Ishikawa (cell line): Measurements from ENCODE around the gene KLF9.

ENCODE experiments used
- CEBPB ChIP-seq: IDR thresholded peaks from 2 replicates; pipeline ENCODE4 v1.6.1; 2012
- CREB1 ChIP-seq: IDR thresholded peaks from 2 replicates; pipeline ENCODE4 v1.6.1; 2012; ENCODE audit warnings: low read depth
- EGR1 ChIP-seq: IDR thresholded peaks from 2 replicates; pipeline ENCODE4 v1.6.1; 2012
- EP300 ChIP-seq: IDR thresholded peaks from 2 replicates; pipeline ENCODE4 v1.6.1; 2012; ENCODE audit warnings: borderline replicate concordance
- FOXM1 ChIP-seq: IDR thresholded peaks from 2 replicates; pipeline ENCODE4 v1.6.1; 2012; ENCODE audit warnings: low read depth, borderline replicate concordance
- NFIC ChIP-seq: IDR thresholded peaks from 2 replicates; pipeline ENCODE4 v1.6.1; 2012
- RAD21 ChIP-seq: IDR thresholded peaks from 2 replicates; pipeline ENCODE4 v1.6.1; 2012; ENCODE audit warnings: low read depth
- TAF1 ChIP-seq: IDR thresholded peaks from 2 replicates; pipeline ENCODE4 v1.6.1; 2012; ENCODE audit warnings: low read depth, mild to moderate bottlenecking
- TCF12 ChIP-seq: IDR thresholded peaks from 2 replicates; pipeline ENCODE4 v1.6.1; 2012; ENCODE audit warnings: low read depth
- TEAD4 ChIP-seq: IDR thresholded peaks from 2 replicates; pipeline ENCODE4 v1.6.1; 2012
- YY1 ChIP-seq: IDR thresholded peaks from 2 replicates; pipeline ENCODE4 v1.6.1; 2012; ENCODE audit warnings: low read depth
- ZBTB7A ChIP-seq: IDR thresholded peaks from 2 replicates; pipeline ENCODE4 v1.6.1; 2012; ENCODE audit warnings: low read depth
- TF ChIP-seq, protein P1 (sequence below): IDR thresholded peaks from 2 replicates; pipeline ENCODE4 v1.6.1; 2012
- TF ChIP-seq, protein P2 (sequence below): IDR thresholded peaks from 2 replicates; pipeline ENCODE4 v1.6.1; 2012
- TF ChIP-seq, protein P3 (sequence below): IDR thresholded peaks from 2 replicates; pipeline ENCODE4 v1.6.1; 2012; ENCODE audit warnings: low read depth, mild to moderate bottlenecking

KLF9 gene

DNA sequence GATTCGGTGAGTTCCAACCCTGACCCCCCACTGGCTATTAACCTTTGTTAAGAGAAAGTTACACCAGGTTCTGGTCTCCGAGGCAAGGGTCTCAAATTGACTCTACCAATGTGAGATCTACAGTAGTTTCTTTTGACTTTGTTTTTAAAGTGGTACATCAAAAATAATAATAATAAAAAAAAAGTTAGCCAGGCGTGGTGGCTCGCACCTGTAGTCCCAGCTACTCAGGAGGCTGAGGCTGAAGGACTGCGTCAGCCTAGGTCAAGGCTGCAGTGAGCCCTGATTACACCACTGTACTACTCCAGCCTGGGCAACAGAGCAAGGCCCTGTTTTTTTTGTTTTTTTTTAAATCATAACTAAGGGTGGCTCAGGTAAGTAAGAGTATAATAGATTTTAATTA lies 1.0 kb upstream of the KLF9 start:
- TF ChIP-seq TEAD4: no peak
- no peak for TF ChIP-seq RAD21
- no peak for TF ChIP-seq CREB1
- TF ChIP-seq ZBTB7A: no peak
- no peak for TF ChIP-seq TCF12
- TF ChIP-seq TAF1: no peak
- TF ChIP-seq, protein P1, sequence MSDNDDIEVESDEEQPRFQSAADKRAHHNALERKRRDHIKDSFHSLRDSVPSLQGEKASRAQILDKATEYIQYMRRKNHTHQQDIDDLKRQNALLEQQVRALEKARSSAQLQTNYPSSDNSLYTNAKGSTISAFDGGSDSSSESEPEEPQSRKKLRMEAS: no peak
- TF ChIP-seq, protein P2, sequence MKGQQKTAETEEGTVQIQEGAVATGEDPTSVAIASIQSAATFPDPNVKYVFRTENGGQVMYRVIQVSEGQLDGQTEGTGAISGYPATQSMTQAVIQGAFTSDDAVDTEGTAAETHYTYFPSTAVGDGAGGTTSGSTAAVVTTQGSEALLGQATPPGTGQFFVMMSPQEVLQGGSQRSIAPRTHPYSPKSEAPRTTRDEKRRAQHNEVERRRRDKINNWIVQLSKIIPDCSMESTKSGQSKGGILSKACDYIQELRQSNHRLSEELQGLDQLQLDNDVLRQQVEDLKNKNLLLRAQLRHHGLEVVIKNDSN: no peak
- TF ChIP-seq FOXM1: no peak
- no peak for TF ChIP-seq EGR1

DNA sequence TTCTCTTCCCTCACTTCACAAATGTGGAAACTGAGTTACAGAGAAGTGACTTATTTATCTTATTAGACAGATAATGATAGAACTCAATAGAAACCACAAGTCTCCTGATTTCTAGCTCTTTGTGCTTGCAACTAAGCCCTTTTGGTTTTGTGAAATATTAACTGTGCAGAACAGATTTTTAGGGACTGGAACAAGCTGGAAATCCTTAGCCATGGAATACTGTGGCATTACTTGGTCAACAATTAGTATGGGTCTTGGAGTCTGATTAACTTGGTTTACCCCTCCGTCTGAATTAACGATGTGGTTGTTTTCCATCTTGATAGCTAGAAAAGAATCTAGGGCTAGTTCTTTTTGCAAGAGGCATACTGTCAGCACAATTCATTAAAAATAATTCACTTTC lies 584 bp upstream of the KLF9 start:
- TF ChIP-seq RAD21 (no peak), EP300 (no peak)
- TF ChIP-seq, protein P3, sequence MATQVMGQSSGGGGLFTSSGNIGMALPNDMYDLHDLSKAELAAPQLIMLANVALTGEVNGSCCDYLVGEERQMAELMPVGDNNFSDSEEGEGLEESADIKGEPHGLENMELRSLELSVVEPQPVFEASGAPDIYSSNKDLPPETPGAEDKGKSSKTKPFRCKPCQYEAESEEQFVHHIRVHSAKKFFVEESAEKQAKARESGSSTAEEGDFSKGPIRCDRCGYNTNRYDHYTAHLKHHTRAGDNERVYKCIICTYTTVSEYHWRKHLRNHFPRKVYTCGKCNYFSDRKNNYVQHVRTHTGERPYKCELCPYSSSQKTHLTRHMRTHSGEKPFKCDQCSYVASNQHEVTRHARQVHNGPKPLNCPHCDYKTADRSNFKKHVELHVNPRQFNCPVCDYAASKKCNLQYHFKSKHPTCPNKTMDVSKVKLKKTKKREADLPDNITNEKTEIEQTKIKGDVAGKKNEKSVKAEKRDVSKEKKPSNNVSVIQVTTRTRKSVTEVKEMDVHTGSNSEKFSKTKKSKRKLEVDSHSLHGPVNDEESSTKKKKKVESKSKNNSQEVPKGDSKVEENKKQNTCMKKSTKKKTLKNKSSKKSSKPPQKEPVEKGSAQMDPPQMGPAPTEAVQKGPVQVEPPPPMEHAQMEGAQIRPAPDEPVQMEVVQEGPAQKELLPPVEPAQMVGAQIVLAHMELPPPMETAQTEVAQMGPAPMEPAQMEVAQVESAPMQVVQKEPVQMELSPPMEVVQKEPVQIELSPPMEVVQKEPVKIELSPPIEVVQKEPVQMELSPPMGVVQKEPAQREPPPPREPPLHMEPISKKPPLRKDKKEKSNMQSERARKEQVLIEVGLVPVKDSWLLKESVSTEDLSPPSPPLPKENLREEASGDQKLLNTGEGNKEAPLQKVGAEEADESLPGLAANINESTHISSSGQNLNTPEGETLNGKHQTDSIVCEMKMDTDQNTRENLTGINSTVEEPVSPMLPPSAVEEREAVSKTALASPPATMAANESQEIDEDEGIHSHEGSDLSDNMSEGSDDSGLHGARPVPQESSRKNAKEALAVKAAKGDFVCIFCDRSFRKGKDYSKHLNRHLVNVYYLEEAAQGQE: no peak

DNA sequence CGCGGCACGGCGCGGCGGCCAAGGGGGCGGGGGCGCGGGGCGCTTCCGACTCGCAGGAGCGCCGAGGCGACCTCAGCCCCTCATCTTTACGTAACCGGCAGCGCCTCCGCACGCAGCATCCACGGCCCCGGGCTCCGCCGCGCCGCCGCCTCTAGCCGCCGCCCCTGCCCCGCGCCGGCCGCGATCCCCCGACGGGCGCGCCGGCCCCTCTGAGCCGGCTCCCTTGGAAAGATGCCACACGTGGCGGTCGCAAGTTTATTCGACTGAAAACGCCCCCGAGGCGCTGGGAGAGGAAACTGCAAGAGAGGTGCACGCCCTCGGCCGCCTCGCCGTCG lies 1.0 kb downstream of the KLF9 start:
- TF ChIP-seq EGR1 (0 out of 2 replicates have a peak, but pooled peaks have one; percentile 7), NFIC (no peak)

DNA sequence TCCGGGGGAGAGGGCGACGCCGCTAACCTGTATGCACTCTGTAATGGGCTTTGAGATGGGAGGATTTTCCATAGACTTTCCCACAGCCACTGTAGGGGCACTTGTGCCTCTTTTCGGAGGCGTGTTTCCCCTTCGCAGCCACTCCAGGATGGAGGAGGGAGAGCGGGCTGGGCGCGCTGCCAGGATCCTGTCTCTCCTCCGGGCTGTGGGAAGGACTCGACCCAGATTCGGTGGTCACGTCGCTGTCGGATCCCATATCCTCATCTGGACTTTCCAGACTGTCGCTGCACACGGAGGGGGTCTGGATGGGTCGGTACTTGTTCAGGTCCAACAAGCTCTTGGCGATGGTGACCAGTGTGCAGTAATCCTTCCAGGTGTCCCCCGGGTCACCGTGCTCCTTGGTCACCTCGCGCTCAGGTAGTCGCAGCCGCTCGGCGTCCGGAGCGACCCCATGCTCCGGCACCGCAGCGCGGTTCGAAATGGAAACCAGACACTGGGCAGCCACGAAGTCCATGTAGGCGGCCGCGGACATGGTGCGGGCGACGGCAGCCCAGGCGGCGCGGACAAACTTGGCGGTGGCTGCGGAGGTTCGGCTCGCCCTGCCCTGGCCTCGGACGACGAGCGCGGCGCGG lies 1.5 kb downstream of the KLF9 start:
- TF ChIP-seq NFIC (peak; percentile 71), RAD21 (no peak), ZBTB7A (no peak), EGR1 (no peak), FOXM1 (no peak)
- TF ChIP-seq, protein P2: peak; percentile 2; the same call in 1 of the 2 replicates

DNA sequence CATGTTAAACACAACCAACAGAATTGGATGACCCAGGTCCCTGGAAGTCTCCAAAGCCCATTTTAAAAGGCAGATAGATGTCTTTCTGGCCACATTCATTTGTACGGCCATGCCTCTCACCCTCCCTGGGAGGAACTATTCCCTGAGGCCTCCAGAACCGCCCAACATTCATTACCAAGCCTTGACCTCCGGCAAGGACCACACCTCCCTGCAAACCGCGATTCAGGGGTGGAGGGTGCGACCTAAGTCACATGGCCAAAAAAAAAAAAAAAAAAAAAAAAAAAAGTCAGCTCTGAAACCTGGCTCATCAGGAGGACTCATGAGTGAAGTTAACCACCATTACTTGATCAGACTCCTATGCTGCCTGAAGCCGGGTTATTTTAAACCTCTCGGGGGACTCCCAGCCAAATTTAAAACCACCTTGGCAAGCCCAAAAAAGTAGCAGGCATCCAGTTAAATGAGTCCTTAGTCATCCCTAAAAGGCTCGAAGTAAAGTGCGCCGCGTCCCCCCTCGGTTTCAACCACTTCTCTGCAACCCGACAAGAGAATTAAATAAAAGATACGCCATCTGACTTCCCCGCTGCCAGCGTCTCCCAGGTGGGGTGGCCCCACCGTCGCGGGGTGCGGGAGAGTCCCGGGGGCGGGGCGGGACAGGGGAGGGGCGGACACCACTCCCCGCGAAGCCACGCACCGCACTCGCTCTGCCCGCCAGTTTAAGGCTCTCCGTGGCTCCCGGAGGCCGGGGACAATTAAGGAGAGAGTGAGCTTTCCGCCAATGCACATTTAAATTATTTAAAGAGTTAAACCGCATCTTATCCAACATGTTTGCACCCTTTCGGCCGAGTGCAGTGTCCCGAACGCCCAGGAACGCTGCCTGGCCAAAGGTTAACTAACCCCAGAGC lies 2.3 kb downstream of the KLF9 start:
- TF ChIP-seq EGR1: no peak
- TF ChIP-seq TEAD4: no peak
- no peak for TF ChIP-seq CEBPB
- no peak for TF ChIP-seq RAD21
- TF ChIP-seq YY1: no peak
- TF ChIP-seq, protein P1: no peak
- no peak for TF ChIP-seq CREB1
- TF ChIP-seq TCF12: no peak
- no peak for TF ChIP-seq EP300

DNA sequence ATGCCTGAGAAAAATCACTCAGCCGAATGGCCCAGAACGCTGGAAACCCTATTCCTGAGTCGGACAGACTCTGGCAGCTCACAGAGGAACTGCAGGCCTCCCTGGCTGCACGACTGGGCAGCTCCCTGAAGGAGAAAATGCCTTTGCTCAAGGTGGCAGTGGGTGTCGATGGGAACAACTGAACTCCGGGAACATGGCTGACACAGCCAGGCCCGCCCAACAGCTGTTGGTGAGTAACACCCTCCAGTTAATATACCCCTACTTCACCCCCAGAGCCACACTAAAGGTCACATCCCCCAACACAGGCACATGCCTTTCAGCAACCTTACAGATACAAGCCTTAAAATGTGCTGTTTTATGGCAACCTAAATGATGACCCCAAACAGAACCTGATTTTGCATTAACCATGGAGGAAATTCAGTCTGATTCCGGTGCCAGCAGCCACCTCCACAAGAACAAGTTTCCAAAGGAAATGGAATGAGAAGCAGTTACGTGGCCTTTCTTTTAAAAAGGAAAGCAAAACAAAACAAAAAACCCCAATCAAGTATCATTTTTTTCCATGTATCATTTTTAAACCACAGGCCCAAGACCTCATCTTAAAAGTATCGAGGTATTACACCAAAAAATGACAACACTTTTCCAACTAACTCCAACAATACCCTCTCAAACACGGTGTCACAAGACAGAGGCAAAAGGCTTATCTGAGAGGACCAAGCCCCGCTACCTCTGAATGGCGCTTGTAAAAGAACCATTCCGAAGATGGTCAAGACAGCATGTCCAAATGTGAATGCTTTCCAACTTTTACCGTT lies 3.1 kb downstream of the KLF9 start:
- TF ChIP-seq, protein P2: no peak
- no peak for TF ChIP-seq CREB1
- TF ChIP-seq EP300: no peak
- no peak for TF ChIP-seq RAD21
- TF ChIP-seq FOXM1: no peak
- TF ChIP-seq TAF1: no peak
- TF ChIP-seq ZBTB7A: no peak
- TF ChIP-seq TEAD4: no peak
- no peak for TF ChIP-seq EGR1
- no peak for TF ChIP-seq TCF12
- TF ChIP-seq CEBPB: no peak

DNA sequence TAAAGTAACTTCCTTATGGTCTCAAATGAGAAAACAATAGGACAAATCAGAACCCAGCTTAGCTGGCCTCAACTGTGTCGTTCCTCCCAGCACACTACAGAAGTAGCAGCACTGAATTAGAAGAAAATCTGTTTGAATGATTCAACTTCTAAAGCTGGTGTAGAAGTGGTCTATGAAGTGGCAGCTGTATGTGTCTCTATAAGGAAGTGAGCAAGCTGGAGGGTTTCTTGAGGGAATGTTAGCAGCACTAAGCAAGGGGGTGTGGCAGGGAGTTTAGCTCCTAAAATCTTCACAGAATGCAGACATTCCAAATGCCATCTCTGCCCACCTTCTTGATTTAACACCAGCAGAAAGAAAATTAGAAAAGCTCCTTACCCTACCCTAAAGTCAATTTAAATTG lies 4.1 kb downstream of the KLF9 start:
- TF ChIP-seq, protein P3: no peak
- TF ChIP-seq CREB1: no peak
